HFF-Myc (cell line): Measurements from ENCODE around the gene PDZD7.

Experiments
- DNase-seq: peaks from one replicate; pipeline ENCODE4 v3.0.0-alpha.2; 2011; ENCODE audit warnings: low read depth; ENCODE audit errors: extremely low read depth
- H3K4me3 ChIP-seq: replicated peaks from 2 replicates; pipeline ENCODE4 v1.5.1; 2011; ENCODE audit warnings: low read depth, mild to moderate bottlenecking, control low read depth, low read length
- TF ChIP-seq, protein P1 (sequence below): IDR thresholded peaks from 2 replicates; pipeline ENCODE4 v1.5.1; 2012; ENCODE audit warnings: mild to moderate bottlenecking, low read depth, low read length, control low read depth; ENCODE audit errors: missing control alignments

Gene PDZD7

DNA sequence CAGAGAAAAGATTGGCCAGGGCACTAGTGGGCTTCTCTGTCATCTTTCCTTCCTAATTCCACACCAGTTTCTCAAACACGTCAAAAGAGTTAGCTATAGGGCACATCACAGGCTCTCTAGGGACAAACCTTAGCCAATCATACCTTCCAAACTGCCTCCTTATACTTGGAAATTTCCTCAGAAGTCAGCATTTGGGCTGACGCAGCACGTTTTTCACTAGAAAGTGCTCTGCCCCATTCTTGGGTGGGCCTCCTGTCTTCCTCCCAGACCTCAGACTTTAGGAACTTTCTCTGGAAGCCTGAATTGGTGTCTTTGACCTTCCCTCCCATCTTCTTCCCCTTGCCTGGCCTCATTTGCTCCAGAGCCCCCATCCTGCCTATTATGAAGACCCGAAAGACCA, 11.2 kb upstream of the PDZD7 start:
- DNase-seq = no peak
- TF ChIP-seq, protein P1, sequence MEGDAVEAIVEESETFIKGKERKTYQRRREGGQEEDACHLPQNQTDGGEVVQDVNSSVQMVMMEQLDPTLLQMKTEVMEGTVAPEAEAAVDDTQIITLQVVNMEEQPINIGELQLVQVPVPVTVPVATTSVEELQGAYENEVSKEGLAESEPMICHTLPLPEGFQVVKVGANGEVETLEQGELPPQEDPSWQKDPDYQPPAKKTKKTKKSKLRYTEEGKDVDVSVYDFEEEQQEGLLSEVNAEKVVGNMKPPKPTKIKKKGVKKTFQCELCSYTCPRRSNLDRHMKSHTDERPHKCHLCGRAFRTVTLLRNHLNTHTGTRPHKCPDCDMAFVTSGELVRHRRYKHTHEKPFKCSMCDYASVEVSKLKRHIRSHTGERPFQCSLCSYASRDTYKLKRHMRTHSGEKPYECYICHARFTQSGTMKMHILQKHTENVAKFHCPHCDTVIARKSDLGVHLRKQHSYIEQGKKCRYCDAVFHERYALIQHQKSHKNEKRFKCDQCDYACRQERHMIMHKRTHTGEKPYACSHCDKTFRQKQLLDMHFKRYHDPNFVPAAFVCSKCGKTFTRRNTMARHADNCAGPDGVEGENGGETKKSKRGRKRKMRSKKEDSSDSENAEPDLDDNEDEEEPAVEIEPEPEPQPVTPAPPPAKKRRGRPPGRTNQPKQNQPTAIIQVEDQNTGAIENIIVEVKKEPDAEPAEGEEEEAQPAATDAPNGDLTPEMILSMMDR = no peak
- H3K4me3 ChIP-seq = peak overlapping the region; percentile 55

DNA sequence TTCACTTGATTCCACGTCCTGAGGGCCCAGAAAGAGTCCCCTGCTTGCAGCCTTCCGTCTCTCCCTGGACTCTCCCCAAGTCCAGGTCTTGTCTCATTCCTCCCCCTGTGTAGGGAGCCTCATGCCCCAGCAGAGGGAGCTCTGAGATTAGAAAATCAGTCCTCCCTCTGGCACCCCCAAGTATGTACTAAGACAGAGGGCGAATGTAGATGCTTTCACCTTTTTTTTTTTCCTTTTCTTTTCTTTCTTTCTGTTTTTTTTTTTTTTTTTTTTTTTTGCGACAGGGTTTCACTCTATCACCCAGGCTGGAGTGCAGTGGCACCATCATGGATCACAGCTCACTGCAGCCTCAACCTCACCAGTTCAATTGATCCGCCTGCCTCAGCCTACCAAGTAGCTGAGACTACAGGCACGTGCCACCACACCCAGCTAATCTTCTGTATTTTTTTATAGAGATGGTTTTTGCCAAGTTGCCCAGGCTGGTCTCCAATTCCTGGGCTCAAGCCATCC, 10.4 kb upstream of the PDZD7 start:
- DNase-seq = no peak
- no peak overlapping the region for H3K4me3 ChIP-seq

DNA sequence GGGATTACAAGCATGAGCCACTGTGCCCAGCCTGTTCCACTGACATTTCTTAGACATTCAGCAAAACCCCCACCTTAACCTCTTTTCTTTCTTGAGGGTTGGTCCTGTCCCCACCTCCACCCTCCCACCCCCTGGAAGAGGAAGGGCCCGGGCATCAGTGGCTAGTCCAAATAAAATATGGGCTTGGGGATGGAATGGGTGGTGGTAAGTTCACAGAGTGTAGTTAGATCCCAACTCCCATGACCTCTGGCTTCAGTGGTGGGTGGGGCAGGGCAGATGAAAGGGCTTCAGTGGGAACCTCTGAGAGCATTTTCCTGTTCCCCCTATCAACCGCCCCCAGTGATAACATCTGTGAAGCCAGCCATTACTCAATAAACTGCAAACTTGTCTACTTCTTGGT, 9.9 kb upstream of the PDZD7 start:
- TF ChIP-seq, protein P1 = no peak
- no peak for DNase-seq
- H3K4me3 ChIP-seq = no peak overlapping the region

More for the DNA sequence above, 10.4 kb upstream of the PDZD7 start:
- TF ChIP-seq, protein P1 = peak; percentile 84

DNA sequence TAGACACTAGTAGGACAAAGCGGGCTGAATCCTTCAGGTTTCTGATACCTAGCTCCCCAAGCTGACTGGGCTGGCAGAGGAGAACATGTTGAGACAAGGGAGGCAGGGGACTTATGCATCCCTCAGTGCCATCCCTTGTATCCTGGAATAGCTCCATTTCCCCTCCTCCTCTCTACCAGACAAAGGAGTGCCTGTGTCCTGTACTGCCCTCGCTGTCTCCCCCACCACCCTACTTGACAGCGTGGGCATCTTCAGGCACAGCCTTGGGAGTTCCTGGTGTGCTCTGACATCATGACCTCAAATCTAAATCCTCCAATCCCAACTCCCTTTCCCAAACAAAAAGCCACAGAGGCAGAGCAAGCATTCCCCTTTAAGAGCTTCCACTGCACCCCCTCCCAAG, 9.1 kb upstream of the PDZD7 start:
- TF ChIP-seq, protein P1 = no peak
- DNase-seq = no peak
- no peak overlapping the region for H3K4me3 ChIP-seq

DNA sequence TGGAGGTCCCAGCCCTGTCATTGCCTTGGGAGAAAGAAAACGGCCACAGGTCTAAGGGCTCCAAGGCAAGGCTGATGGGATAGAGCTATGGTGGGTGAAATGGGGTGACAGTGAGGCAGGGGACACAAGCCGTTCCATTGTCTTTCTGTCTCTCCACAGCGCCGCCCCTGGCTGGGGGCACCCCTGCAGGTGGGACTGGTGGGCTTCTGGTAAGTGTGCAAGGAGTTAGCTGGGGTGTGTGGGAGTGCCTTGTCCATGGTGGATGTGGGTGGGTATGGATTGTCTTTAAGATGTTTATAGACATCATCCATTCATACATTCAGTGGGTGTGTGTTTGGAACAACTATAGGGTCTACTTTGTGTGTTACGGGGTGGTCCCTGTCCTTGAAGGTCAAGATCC, 7.6 kb upstream of the PDZD7 start:
- DNase-seq = no peak
- TF ChIP-seq, protein P1 = no peak
- H3K4me3 ChIP-seq = no peak overlapping the region

DNA sequence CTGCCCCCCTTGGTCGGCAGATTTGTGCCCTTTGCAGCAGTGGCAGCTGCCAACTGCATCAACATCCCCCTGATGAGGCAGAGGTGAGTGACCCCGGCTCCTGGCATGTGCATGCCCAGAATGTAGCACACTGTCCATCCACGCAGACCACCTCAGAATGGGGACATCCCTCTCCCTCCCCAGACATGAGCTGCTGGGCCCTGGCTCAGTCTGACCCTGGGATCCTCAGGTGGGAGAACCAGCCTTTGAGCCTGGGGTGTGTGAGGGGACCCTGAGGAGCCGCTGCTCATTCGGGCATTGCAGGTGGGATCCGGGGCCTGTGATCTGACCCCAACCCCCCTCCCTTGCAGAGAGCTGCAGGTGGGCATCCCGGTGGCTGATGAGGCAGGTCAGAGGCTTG, 5.8 kb upstream of the PDZD7 start:
- H3K4me3 ChIP-seq = no peak overlapping the region
- TF ChIP-seq, protein P1 = no peak
- no peak for DNase-seq
